Mesothelial cell of epicardium (in vitro differentiated cells): ENCODE measurements around the gene ABCF3. TPM values are rescaled to one million over a fixed set of nuclear protein-coding genes. Genes with fewer than 3 reads are reported as not detected.

Source experiments
- DNase-seq, 2 experiments: peaks; one replicate each; pipeline ENCODE4 v3.0.0; 2021; ENCODE audit warnings: low spot score in 2 of 2; ENCODE audit not compliant: unreplicated experiment in 2 of 2
- H3K27ac Mint-ChIP-seq: 2 replicates; pipeline ENCODE4 v1.8.0; 2021; ENCODE audit warnings: mixed read lengths
- H3K27me3 Mint-ChIP-seq: 2 replicates; pipeline ENCODE4 v1.8.0; 2021; ENCODE audit warnings: low read depth, mixed read lengths
- H3K36me3 Mint-ChIP-seq: 2 replicates; pipeline ENCODE4 v1.8.0; 2021; ENCODE audit warnings: mixed read lengths
- H3K4me1 Mint-ChIP-seq: 2 replicates; pipeline ENCODE4 v1.8.0; 2021; ENCODE audit warnings: mixed read lengths
- H3K4me3 Mint-ChIP-seq: 2 replicates; pipeline ENCODE4 v1.8.0; 2021; ENCODE audit warnings: mild to moderate bottlenecking, moderate library complexity, mixed read lengths
- H3K9me3 Mint-ChIP-seq: 2 replicates; pipeline ENCODE4 v1.8.0; 2021; ENCODE audit warnings: mixed read lengths
- total RNA-seq: library from RNA; stranded (reverse); gene quantifications from 3 replicates; pipeline ENCODE4 v1.2.1, GENCODE V29; 2021
- TF ChIP-seq, protein P1 (sequence below): fragments of 200-600 bp; sonication (generic); IDR thresholded peaks from one replicate; pipeline ENCODE4 v1.5.0; 2021; ENCODE audit warnings: antibody characterized with exemption; ENCODE audit not compliant: unreplicated experiment

ABCF3 gene, protein sequence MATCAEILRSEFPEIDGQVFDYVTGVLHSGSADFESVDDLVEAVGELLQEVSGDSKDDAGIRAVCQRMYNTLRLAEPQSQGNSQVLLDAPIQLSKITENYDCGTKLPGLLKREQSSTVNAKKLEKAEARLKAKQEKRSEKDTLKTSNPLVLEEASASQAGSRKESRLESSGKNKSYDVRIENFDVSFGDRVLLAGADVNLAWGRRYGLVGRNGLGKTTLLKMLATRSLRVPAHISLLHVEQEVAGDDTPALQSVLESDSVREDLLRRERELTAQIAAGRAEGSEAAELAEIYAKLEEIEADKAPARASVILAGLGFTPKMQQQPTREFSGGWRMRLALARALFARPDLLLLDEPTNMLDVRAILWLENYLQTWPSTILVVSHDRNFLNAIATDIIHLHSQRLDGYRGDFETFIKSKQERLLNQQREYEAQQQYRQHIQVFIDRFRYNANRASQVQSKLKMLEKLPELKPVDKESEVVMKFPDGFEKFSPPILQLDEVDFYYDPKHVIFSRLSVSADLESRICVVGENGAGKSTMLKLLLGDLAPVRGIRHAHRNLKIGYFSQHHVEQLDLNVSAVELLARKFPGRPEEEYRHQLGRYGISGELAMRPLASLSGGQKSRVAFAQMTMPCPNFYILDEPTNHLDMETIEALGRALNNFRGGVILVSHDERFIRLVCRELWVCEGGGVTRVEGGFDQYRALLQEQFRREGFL
- total RNA-seq = 65.7 to 67.9 TPM (median 67.8 TPM) in 3 replicates

DNA sequence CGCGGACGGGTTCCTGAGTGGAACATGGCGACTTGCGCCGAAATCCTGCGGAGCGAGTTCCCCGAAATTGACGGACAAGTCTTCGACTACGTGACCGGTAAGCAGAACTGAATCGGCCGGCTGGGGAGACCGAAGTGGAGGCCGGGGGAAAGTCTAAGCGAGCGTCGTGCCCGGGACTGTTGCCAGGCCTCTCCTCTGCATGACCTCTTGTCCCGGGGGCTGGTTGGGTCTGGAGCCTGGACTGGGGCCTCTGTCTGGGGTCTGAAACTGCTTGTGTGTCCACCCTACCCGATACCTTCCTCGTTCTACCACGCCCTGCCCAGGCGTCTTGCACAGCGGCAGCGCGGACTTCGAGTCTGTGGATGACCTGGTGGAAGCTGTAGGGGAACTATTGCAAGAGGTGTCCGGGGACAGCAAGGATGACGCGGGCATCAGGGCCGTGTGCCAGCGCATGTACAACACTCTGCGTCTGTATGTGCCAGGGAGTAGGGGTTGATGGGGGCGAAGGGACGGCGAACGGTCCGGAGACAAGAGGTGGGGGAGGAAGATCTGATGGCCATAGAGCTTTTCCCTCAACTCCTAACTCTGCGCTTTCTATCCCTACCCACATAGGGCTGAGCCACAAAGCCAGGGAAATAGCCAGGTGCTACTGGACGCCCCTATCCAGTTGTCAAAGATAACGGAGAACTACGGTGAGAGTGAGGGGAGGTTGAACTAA is at the start of gene ABCF3:
TSS of gene ABCF3 (plus strand) at position 16 of the 718 bp plus-strand sequence. CDS start at position 25, 9 bp downstream.
- no peaks in the 10 kb centered on the region for H3K27me3 Mint-ChIP-seq
- peaks cover 40% of the 10 kb centered on the region for H3K36me3 Mint-ChIP-seq
- TF ChIP-seq, protein P1, sequence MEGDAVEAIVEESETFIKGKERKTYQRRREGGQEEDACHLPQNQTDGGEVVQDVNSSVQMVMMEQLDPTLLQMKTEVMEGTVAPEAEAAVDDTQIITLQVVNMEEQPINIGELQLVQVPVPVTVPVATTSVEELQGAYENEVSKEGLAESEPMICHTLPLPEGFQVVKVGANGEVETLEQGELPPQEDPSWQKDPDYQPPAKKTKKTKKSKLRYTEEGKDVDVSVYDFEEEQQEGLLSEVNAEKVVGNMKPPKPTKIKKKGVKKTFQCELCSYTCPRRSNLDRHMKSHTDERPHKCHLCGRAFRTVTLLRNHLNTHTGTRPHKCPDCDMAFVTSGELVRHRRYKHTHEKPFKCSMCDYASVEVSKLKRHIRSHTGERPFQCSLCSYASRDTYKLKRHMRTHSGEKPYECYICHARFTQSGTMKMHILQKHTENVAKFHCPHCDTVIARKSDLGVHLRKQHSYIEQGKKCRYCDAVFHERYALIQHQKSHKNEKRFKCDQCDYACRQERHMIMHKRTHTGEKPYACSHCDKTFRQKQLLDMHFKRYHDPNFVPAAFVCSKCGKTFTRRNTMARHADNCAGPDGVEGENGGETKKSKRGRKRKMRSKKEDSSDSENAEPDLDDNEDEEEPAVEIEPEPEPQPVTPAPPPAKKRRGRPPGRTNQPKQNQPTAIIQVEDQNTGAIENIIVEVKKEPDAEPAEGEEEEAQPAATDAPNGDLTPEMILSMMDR = no peak

DNA sequence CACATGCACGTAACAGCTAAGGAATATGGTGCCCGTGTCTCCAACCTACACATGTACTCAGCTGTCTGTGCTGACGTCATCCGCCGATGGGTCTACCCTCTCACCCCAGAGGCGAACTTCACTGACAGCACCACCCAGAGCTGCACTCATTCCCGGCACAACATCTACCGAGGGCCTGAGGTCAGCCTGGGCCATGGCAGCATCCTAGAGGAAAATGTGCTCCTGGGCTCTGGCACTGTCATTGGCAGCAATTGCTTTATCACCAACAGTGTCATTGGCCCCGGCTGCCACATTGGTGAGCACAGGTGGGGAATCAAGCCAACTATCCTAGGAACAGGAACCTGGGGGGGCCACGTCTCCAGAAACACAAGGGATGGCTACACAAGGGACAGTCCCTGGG is 45.6 kb upstream of the ABCF3 start:
- no peak overlapping the region for H3K27ac Mint-ChIP-seq
- no peaks in the 10 kb centered on the region for H3K9me3 Mint-ChIP-seq
- TF ChIP-seq, protein P1 = no peak
- no peaks in the 10 kb centered on the region for H3K27me3 Mint-ChIP-seq
- H3K4me1 Mint-ChIP-seq = peaks cover 23% of the 10 kb centered on the region
- DNase-seq = no peak
- peaks cover 20% of the 10 kb centered on the region for H3K36me3 Mint-ChIP-seq
- no peak overlapping the region for H3K4me3 Mint-ChIP-seq

More for the DNA sequence above, at the start of gene ABCF3:
- Mint-ChIP-seq H3K27ac (peak within 1 kb of the TSS; percentile 99), H3K4me1 (peaks cover 17% of the 10 kb centered on the region), H3K4me3 (peak within 1 kb of the TSS; percentile 99), H3K9me3 (no peaks in the 10 kb centered on the region)
- no peak for DNase-seq

DNA sequence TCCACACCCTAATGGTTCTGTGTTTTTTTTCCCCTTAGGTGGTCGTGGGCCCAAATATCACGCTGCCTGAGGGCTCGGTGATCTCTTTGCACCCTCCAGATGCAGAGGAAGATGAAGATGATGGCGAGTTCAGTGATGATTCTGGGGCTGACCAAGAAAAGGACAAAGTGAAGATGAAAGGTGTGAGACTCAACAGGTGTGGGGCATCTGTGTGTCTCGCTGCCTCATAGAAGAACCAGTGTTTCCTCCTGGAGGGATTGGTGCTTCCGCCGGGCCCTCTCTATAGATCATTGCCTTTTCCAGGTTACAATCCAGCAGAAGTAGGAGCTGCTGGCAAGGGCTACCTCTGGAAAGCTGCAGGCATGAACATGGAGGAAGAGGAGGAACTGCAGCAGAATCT is 43.8 kb upstream of the ABCF3 start:
- Mint-ChIP-seq H3K27ac (no peak overlapping the region), H3K27me3 (no peaks in the 10 kb centered on the region), H3K36me3 (peaks cover 20% of the 10 kb centered on the region), H3K9me3 (no peaks in the 10 kb centered on the region), H3K4me3 (no peak overlapping the region), H3K4me1 (peaks cover 7% of the 10 kb centered on the region)
- no peak for DNase-seq
- TF ChIP-seq, protein P1 = no peak

DNA sequence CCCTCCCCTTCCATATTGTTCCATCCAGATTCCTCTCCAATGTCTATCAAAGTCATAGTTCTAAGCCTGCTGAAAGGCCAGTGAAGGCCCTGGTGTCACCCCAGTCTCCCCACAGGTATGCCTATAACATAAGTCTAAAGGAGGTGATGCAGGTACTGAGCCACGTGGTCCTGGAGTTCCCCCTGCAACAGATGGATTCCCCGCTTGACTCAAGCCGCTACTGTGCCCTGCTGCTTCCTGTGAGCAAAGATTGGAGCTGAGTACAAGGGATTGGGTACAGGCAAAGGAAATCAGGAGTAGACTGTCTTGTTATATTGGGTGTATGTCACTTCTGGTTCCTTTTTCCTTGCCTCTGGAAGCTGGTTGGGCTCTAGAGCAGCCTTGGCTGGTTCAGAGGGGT is 42.7 kb upstream of the ABCF3 start:
- no peaks in the 10 kb centered on the region for H3K9me3 Mint-ChIP-seq
- DNase-seq = no peak
- H3K4me1 Mint-ChIP-seq = no peaks in the 10 kb centered on the region
- no peaks in the 10 kb centered on the region for H3K27me3 Mint-ChIP-seq
- H3K4me3 Mint-ChIP-seq = no peak overlapping the region
- TF ChIP-seq, protein P1 = no peak
- H3K36me3 Mint-ChIP-seq = peaks cover 17% of the 10 kb centered on the region
- no peak overlapping the region for H3K27ac Mint-ChIP-seq

DNA sequence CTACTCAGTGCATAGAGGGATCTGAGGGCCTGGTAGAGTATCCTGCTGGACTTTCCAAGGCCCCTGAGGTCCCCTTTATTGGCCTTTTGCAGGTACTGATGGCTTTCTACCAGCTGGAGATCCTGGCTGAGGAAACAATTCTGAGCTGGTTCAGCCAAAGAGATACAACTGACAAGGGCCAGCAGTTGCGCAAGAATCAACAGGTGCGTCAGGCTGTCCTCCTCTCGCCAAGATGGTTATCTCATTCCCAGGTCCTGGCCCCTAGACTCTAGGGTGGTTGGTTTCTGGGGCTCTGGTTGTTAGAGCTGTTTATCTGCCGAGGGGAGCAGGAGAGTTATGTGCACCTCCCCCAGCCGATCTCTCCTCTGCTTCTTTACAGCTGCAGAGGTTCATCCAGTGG is 41.5 kb upstream of the ABCF3 start:
- Mint-ChIP-seq H3K4me1 (no peaks in the 10 kb centered on the region), H3K27ac (no peak overlapping the region)
- TF ChIP-seq, protein P1 = no peak

More for the DNA sequence above, 41.5 kb upstream of the ABCF3 start:
- no peak for DNase-seq
- H3K36me3 Mint-ChIP-seq = peaks cover 17% of the 10 kb centered on the region
- no peaks in the 10 kb centered on the region for H3K9me3 Mint-ChIP-seq
- H3K27me3 Mint-ChIP-seq = no peaks in the 10 kb centered on the region
- no peak overlapping the region for H3K4me3 Mint-ChIP-seq
